IPS-15b (cell line): Measurements from ENCODE around the gene GRIK4.
"Not testable (repeated sequence)": the region's sequence is repeated elsewhere in the genome, so short reads cannot be mapped to it uniquely, and the experiment has no call there.

ENCODE experiments used
- H3K27me3 ChIP-seq: one replicate; pipeline ENCODE4 v1.6.1; 2013; ENCODE audit warnings: low read length; ENCODE audit not compliant: control insufficient read depth, insufficient read depth
- H3K36me3 ChIP-seq: one replicate; pipeline ENCODE4 v1.6.1; 2013; ENCODE audit warnings: low read length; ENCODE audit not compliant: control insufficient read depth, insufficient read depth
- H3K4me1 ChIP-seq: one replicate; pipeline ENCODE4 v1.6.1; 2013; ENCODE audit warnings: mild to moderate bottlenecking, low read length; ENCODE audit not compliant: control insufficient read depth, insufficient read depth
- H3K4me3 ChIP-seq: one replicate; pipeline ENCODE4 v1.5.1; 2013; ENCODE audit warnings: low read depth, low read length
- H3K9ac ChIP-seq: one replicate; pipeline ENCODE4 v1.6.1; 2013; ENCODE audit warnings: low read depth, mild to moderate bottlenecking, low read length
- H3K9me3 ChIP-seq: one replicate; pipeline ENCODE4 v1.6.1; 2013; ENCODE audit warnings: mild to moderate bottlenecking, low read length; ENCODE audit not compliant: control insufficient read depth, insufficient read depth

GRIK4 gene

GRCh38 chr11:120778685-120779490, 267.3 kb downstream of the GRIK4 start:
- peaks cover 5% of the 10 kb centered on the region for H3K4me1 ChIP-seq
- H3K27me3 ChIP-seq = no peaks in the 10 kb centered on the region
- no peak overlapping the region for H3K9ac ChIP-seq
- no peak overlapping the region for H3K4me3 ChIP-seq
- no peaks in the 10 kb centered on the region for H3K36me3 ChIP-seq
- no peaks in the 10 kb centered on the region for H3K9me3 ChIP-seq

GRCh38 chr11:120780239-120780638, 268.7 kb downstream of the GRIK4 start:
- H3K27me3 ChIP-seq = no peaks in the 10 kb centered on the region
- H3K4me1 ChIP-seq = peaks cover 5% of the 10 kb centered on the region
- no peak overlapping the region for H3K9ac ChIP-seq
- no peaks in the 10 kb centered on the region for H3K36me3 ChIP-seq
- H3K4me3 ChIP-seq = no peak overlapping the region
- no peaks in the 10 kb centered on the region for H3K9me3 ChIP-seq

DNA sequence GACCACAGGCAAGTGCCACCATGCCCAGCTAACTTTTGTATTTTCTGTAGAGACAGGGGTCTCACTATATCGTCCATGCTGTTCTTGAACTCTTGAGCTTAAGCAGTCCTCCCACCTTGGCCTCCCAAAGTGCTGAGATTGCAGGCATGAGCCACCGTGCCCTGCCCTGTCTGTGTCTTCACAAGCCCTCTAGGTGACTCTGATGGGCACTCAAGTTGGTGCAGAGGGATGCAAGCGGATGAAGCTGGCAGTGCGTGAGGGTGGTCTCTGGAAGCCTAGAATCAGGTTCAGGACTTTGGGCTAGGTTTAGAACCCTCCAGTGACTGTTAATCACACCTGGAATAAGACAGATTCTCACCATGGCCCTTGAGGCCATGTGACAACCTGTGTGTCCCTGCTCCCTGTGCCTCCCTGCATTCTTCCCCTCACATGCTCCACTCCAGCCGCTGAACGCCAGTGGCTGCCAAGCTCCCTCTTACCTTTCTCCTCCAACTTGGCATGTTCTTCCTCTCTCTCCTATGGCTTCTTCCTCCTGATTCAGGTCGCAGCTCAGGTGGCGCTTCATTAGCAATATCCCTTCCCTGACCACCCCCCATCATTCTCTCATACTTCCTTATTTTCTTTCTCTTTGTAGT, 270.1 kb downstream of the GRIK4 start:
- Histone ChIP-seq H3K9me3 (no peaks in the 10 kb centered on the region), H3K27me3 (no peaks in the 10 kb centered on the region), H3K36me3 (no peaks in the 10 kb centered on the region), H3K4me1 (peaks cover 3% of the 10 kb centered on the region), H3K4me3 (no peak overlapping the region), H3K9ac (no peak overlapping the region)

DNA sequence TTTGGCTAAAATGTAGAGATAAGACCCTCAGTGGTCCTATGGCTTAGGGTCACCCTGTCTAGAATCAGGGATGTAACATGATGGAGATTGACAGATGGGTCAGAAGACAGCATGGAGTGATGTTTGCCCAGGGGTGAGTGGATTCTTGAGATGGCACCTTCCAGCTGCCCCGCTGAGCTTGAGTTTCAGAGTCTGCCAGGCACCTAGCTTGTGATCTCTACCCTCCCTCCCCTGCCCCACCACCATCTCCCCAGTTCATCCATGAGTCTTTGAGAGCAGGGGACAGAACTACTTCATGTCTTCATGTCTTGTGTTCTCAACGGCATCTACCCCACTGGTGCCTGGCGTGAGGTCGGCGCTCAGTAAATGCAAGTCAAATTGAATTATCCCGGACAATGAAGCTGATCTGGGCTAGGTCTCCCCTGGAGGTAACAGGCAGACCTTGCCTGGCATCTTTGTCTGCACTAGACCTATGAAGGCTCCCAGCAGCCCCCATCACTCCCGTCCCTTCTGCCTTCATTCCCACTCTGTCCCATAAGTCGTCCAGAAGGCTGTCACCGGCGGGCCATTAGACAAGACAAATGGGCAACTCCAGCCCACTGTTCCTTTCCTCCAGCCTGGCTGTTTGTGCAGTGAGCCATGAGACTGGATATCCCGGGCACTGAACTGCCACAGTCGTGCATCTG, 273.2 kb downstream of the GRIK4 start:
- Histone ChIP-seq H3K4me1 (peaks cover 3% of the 10 kb centered on the region), H3K9ac (no peak overlapping the region), H3K36me3 (no peaks in the 10 kb centered on the region), H3K27me3 (no peaks in the 10 kb centered on the region), H3K9me3 (no peaks in the 10 kb centered on the region), H3K4me3 (no peak overlapping the region)

- Histone ChIP-seq H3K9me3 (no peaks in the 10 kb centered on the region), H3K36me3 (no peaks in the 10 kb centered on the region), H3K4me3 (no peak overlapping the region), H3K4me1 (peaks cover 3% of the 10 kb centered on the region), H3K9ac (no peak overlapping the region), H3K27me3 (no peaks in the 10 kb centered on the region)
Observed at GRCh38 chr11:120785576-120785975, 274.0 kb downstream of the GRIK4 start.

- Histone ChIP-seq H3K9me3 (no peaks in the 10 kb centered on the region), H3K4me1 (peaks cover 3% of the 10 kb centered on the region), H3K9ac (no peak overlapping the region), H3K27me3 (no peaks in the 10 kb centered on the region), H3K4me3 (no peak overlapping the region), H3K36me3 (no peaks in the 10 kb centered on the region)
Observed at GRCh38 chr11:120786206-120786735, 274.7 kb downstream of the GRIK4 start.

- not testable (repeated sequence) for H3K9me3 ChIP-seq, H3K4me3 ChIP-seq, H3K36me3 ChIP-seq, H3K9ac ChIP-seq, H3K27me3 ChIP-seq, H3K4me1 ChIP-seq
Observed at GRCh38 chr11:120787224-120787623, 275.7 kb downstream of the GRIK4 start.

- no peaks in the 10 kb centered on the region for H3K36me3 ChIP-seq
- no peaks in the 10 kb centered on the region for H3K9me3 ChIP-seq
- no peak overlapping the region for H3K9ac ChIP-seq
- no peaks in the 10 kb centered on the region for H3K27me3 ChIP-seq
- H3K4me1 ChIP-seq = no peaks in the 10 kb centered on the region
- H3K4me3 ChIP-seq = no peak overlapping the region
Observed at GRCh38 chr11:120789391-120789790, 277.8 kb downstream of the GRIK4 start.

GRCh38 chr11:120792306-120792705, 280.8 kb downstream of the GRIK4 start:
- Histone ChIP-seq H3K27me3 (no peaks in the 10 kb centered on the region), H3K9ac (no peak overlapping the region), H3K36me3 (no peaks in the 10 kb centered on the region), H3K9me3 (no peaks in the 10 kb centered on the region), H3K4me1 (no peaks in the 10 kb centered on the region), H3K4me3 (no peak overlapping the region)

DNA sequence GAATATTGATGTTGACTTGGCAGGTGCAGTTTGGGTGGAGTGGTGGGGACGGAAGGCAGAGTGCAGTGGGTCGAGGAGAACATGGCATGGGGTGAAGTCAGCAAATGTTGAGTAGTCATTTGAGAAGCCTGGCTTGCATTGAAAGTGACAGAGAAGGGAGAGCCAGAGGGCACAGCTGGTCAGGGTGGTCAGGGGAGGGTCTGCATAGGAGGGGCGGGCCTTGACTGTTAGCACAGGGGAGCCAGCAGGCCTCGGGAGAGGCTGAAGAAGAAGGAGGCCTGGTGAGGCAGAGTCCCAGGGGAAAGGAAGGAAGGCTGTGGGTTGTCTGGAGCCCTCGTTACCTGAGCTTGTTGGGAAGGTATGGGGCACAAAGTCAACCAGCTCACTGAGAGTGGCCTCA, 281.6 kb downstream of the GRIK4 start:
- Histone ChIP-seq H3K4me3 (no peak overlapping the region), H3K4me1 (no peaks in the 10 kb centered on the region), H3K36me3 (no peaks in the 10 kb centered on the region), H3K9ac (no peak overlapping the region), H3K27me3 (no peaks in the 10 kb centered on the region), H3K9me3 (no peaks in the 10 kb centered on the region)

DNA sequence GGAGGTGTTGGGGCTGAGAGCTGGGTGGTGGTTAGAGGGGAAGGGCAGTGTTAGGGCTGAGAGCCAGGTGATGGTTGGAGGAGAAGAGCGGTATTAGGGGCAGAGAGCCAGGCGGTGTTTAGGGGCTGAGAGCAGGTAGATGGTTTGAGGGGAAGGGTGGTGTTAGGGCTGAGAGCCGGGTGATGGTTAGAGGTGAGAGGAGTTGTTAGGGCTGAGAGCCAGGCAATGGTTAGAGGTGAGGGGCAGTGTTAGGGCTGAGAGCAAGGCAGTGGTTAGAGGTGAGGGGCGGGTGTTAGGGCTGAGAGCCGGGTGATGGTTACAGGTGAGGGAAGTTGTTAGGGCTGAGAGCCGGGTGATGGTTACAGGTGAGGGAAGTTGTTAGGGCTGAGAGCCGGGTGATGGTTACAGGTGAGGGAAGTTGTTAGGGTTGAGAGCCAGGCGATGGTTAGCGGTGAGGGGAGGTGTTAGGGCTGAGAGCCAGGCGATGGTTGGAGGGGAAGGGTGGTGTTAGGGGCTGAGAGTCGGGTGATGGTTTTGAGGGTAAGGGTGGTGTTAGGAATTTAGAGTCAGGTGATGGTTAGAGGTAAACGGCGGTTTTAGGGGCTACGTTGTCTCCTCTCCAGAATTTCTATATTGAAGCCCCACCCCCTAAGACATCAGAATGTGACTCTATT, 282.4 kb downstream of the GRIK4 start:
- H3K27me3 ChIP-seq = no peaks in the 10 kb centered on the region
- no peak overlapping the region for H3K4me3 ChIP-seq

More for the DNA sequence above, 282.4 kb downstream of the GRIK4 start:
- H3K9me3 ChIP-seq = no peaks in the 10 kb centered on the region
- H3K9ac ChIP-seq = no peak overlapping the region
- peaks cover under 1% of the 10 kb centered on the region for H3K4me1 ChIP-seq
- no peaks in the 10 kb centered on the region for H3K36me3 ChIP-seq
